ENCODE results near the gene CEBPB. TPM values are rescaled to one million over a fixed set of nuclear protein-coding genes. Genes with fewer than 3 reads are reported as not detected.

Gene CEBPB
- total RNA-seq, 1 experiment from 2014 or later: 22.6 TPM

GRCh38 chr20:50196896-50197295 is 6.3 kb downstream of the CEBPB start:
- Mint-ChIP-seq H3K9me3 (peaks cover 8 to 12% of the 10 kb centered on the region in 2 experiments), H3K27me3 (ENCODE audit: low read depth) (no peaks in the 10 kb centered on the region; the same call in 1 of the 2 replicates)

More at GRCh38 chr20:50196896-50197295, 6.3 kb downstream of the CEBPB start:
- Histone ChIP-seq H3K4ac (ENCODE audit: low read depth, low read length) (no peak overlapping the region), H3K27ac (ENCODE audit: insufficient read length, low read depth, low read length) (no peak overlapping the region), H2BK15ac (ENCODE audit: low read depth, low read length) (no peak overlapping the region), H3T11ph (ENCODE audit: low read length) (no peak overlapping the region), H3K18ac (ENCODE audit: insufficient read length, low read depth, low read length) (no peak overlapping the region), H2BK12ac (ENCODE audit: insufficient read length, low read depth, low read length) (no peak overlapping the region), H2AFZ (ENCODE audit: low read length) (no peak overlapping the region), H3K4me1 (ENCODE audit: insufficient read depth, low read length) (peaks cover 3% of the 10 kb centered on the region; the same call in 1 of the 2 replicates), H4K5ac (ENCODE audit: insufficient read length, low read depth, low read length) (no peak overlapping the region), H2BK5ac (ENCODE audit: insufficient read length, low read length) (no peak overlapping the region), H3K9ac (ENCODE audit: extremely low read depth, insufficient read length, low read length) (no peak overlapping the region), H3K14ac (ENCODE audit: insufficient read depth, low read length) (no peak overlapping the region; the same call in 1 of the 2 replicates), H3K9me3 (ENCODE audit: control insufficient read depth, low read depth, low read length) (no peaks in the 10 kb centered on the region), H3K27me3 (ENCODE audit: insufficient read depth, low read length) (no peaks in the 10 kb centered on the region), H3K4me2 (ENCODE audit: insufficient read depth, insufficient read length, low read length) (no peak overlapping the region), H3K23ac (ENCODE audit: insufficient read length, low read depth, low read length) (no peak overlapping the region), H4K20me1 (ENCODE audit: control insufficient read depth, insufficient read depth, insufficient read length) (peaks cover 3% of the 10 kb centered on the region), H4K91ac (ENCODE audit: insufficient read length, low read depth, low read length) (no peak overlapping the region), H3K79me2 (ENCODE audit: insufficient read depth, low read length) (peaks cover 1% of the 10 kb centered on the region; the same call in 1 of the 2 replicates), H2AK5ac (ENCODE audit: insufficient read length, low read length) (no peak overlapping the region), H3K79me1 (ENCODE audit: insufficient read depth, low read depth, low read length, poor library complexity, severe bottlenecking) (no peaks in the 10 kb centered on the region), H2BK20ac (ENCODE audit: low read depth, low read length, poor library complexity, severe bottlenecking) (no peak overlapping the region), H3K23me2 (ENCODE audit: insufficient read length, low read depth, low read length, poor library complexity, severe bottlenecking) (peaks cover 5% of the 10 kb centered on the region), H2BK120ac (ENCODE audit: low read depth, low read length, poor library complexity, severe bottlenecking) (no peak overlapping the region), H4K8ac (replicated peaks; ENCODE audit: insufficient read length, low read depth, low read length) (no peak overlapping the region), H3K56ac (ENCODE audit: insufficient read length, low read depth, low read length) (no peak overlapping the region)
- Mint-ChIP-seq H3K4me1 (peaks cover 41 to 53% of the 10 kb centered on the region in 2 experiments), H3K4me3 (no peak overlapping the region), H3K36me3 (ENCODE audit: insufficient read depth in 1 of 3, low read depth in 3 of 3) (peaks cover 5 to 10% (median 10%) of the 10 kb centered on the region in 3 experiments), H3K27ac (no peak overlapping the region; a peak in 2 of 7 replicates)
- no CpG with 5 or more reads among the region's 6 CpGs for WGBS (ENCODE audit: extremely low coverage, insufficient read length, low lambda C conversion rate)
- DNase-seq: no peak
- TF ChIP-seq CTCF (conservative IDR thresholded peaks at IDR 0.05): no peak
